ENCODE results near the gene DUSP21. TPM values are rescaled to one million over a fixed set of nuclear protein-coding genes. Genes with fewer than 3 reads are reported as not detected.

DUSP21 gene
- not detected in 2 replicates for total RNA-seq

DNA sequence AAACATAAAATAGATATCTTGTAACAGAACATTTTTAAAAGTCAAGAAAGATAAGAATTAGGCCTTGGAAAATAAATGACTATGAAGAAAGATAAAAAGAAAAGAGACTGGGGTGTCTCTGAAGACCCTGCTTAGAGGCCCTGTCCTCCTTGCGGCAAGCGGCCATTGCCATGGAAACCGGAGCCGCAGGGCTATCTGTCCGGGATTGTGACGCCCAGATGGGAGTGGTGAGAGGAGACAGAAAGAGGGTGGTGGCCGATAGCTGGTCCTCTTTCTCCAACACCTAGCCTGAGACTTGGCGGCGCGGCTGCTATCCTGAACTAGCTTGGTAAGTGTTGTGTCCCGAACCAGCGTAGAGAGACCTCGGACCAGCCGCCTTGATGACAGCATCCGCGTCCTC, at the start of gene DUSP21:
DUSP21 (plus strand) TSS at position 269 of the 400 bp plus-strand sequence; CDS start at position 381, 112 bp downstream.

DNA sequence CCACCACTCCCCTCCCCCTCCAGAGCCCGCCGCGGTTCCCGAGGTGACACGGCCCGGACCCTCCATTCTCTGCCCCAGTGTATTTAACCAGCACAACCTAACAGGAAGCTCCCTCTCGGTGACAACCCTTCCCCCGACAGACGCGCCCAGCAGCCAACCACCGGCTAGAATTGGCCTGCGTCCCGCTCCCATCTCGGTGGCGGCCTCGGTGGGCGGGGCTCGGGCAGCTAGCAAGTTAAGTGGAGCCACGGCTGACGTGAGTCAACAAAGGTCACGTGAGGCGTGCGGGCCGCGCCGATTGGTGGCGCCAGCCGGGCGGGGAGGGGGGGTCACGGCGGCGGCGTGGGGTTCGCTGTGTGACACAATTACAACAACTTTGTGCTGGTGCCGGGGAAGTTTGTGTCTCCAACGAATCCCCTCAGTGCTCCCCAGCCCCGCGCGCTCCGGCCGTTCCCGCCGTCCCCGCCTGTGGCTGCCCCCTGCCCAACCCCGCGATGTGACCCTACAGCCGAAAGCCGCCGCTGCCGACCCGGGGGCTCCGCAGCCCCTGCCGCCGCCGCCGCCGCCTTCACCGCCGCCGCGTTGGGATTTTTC, 29.1 kb downstream of the DUSP21 start, which contains the start of gene KDM6A:
KDM6A (plus strand) TSS at position 368 of the 594 bp plus-strand sequence. CDS start 364 bp downstream, outside the sequence.

Other genes with a start within 250 kb of the DUSP21 start
- gene KDM6A, start 29.2 kb downstream of the DUSP21 start, total RNA-seq: 25.9 and 32.8 TPM in 2 replicates

Measured in hair follicle dermal papilla cell (primary cell).